Mesothelial cell of epicardium (in vitro differentiated cells): ENCODE data around the gene MICA. TPM values are rescaled to one million over a fixed set of nuclear protein-coding genes. Genes with fewer than 3 reads are reported as not detected.
"Not testable (repeated sequence)": the region's sequence is repeated elsewhere in the genome, so short reads cannot be mapped to it uniquely, and the experiment has no call there.

Experiments
- DNase-seq, 2 experiments: peaks; one replicate each; pipeline ENCODE4 v3.0.0; 2021; ENCODE audit warnings: low spot score in 2 of 2; ENCODE audit not compliant: unreplicated experiment in 2 of 2
- H3K27ac Mint-ChIP-seq: 2 replicates; pipeline ENCODE4 v1.8.0; 2021; ENCODE audit warnings: mixed read lengths
- H3K27me3 Mint-ChIP-seq: 2 replicates; pipeline ENCODE4 v1.8.0; 2021; ENCODE audit warnings: low read depth, mixed read lengths
- H3K36me3 Mint-ChIP-seq: 2 replicates; pipeline ENCODE4 v1.8.0; 2021; ENCODE audit warnings: mixed read lengths
- H3K4me1 Mint-ChIP-seq: 2 replicates; pipeline ENCODE4 v1.8.0; 2021; ENCODE audit warnings: mixed read lengths
- H3K4me3 Mint-ChIP-seq: 2 replicates; pipeline ENCODE4 v1.8.0; 2021; ENCODE audit warnings: mild to moderate bottlenecking, moderate library complexity, mixed read lengths
- H3K9me3 Mint-ChIP-seq: 2 replicates; pipeline ENCODE4 v1.8.0; 2021; ENCODE audit warnings: mixed read lengths
- CTCF ChIP-seq: fragments of 200-600 bp; sonication (generic); IDR thresholded peaks from one replicate; pipeline ENCODE4 v1.5.0; 2021; ENCODE audit warnings: antibody characterized with exemption; ENCODE audit not compliant: unreplicated experiment
- total RNA-seq: library from RNA; stranded (reverse); gene quantifications from 3 replicates; pipeline ENCODE4 v1.2.1, GENCODE V29; 2021

The MICA gene
- total RNA-seq, 1 donor from 2014 or later = 15.5 TPM

- H3K27ac Mint-ChIP-seq = no peak overlapping the region
- peaks cover 22% of the 10 kb centered on the region for H3K9me3 Mint-ChIP-seq
- no peak overlapping the region for H3K4me3 Mint-ChIP-seq
- TF ChIP-seq CTCF = no peak
- H3K4me1 Mint-ChIP-seq = no peaks in the 10 kb centered on the region
- H3K36me3 Mint-ChIP-seq = no peaks in the 10 kb centered on the region
- no peak for DNase-seq
- peaks cover 47% of the 10 kb centered on the region for H3K27me3 Mint-ChIP-seq
These were observed 49.9 kb downstream of the MICA start for GRCh38 chr6:31453259-31453658.

GRCh38 chr6:31459864-31460263 is 56.5 kb downstream of the MICA start:
- not testable (repeated sequence) for DNase-seq, H3K4me1 Mint-ChIP-seq, H3K36me3 Mint-ChIP-seq, H3K9me3 Mint-ChIP-seq, H3K4me3 Mint-ChIP-seq, H3K27ac Mint-ChIP-seq
- H3K27me3 Mint-ChIP-seq = peaks cover 28% of the 10 kb centered on the region

- Mint-ChIP-seq H3K27ac (no peak overlapping the region), H3K36me3 (no peaks in the 10 kb centered on the region), H3K9me3 (no peaks in the 10 kb centered on the region), H3K4me1 (peaks cover 9% of the 10 kb centered on the region), H3K27me3 (peaks cover 33% of the 10 kb centered on the region), H3K4me3 (no peak overlapping the region)
- no peak for DNase-seq
- no peak for TF ChIP-seq CTCF
These were observed 57.1 kb downstream of the MICA start for GRCh38 chr6:31460361-31461025.

- Mint-ChIP-seq H3K4me1 (peaks cover 9% of the 10 kb centered on the region), H3K9me3 (no peaks in the 10 kb centered on the region), H3K27me3 (peaks cover 33% of the 10 kb centered on the region), H3K36me3 (no peaks in the 10 kb centered on the region), H3K4me3 (peak overlapping the region; percentile 75), H3K27ac (no peak overlapping the region)
- DNase-seq = no peak
- TF ChIP-seq CTCF = no peak
These were observed 58.9 kb downstream of the MICA start for GRCh38 chr6:31462026-31462963.

GRCh38 chr6:31462964-31463870 is 59.8 kb downstream of the MICA start:
- H3K4me3 Mint-ChIP-seq = peak overlapping the region; percentile 75
- no peaks in the 10 kb centered on the region for H3K36me3 Mint-ChIP-seq
- peak; percentile 65 to 90 for DNase-seq
- H3K27me3 Mint-ChIP-seq = peaks cover 32% of the 10 kb centered on the region
- no peak for TF ChIP-seq CTCF
- no peaks in the 10 kb centered on the region for H3K9me3 Mint-ChIP-seq
- peaks cover 9% of the 10 kb centered on the region for H3K4me1 Mint-ChIP-seq
- H3K27ac Mint-ChIP-seq = peak overlapping the region; percentile 56
